ENCODE results near the gene ATP1A2.

Gene ATP1A2

DNA sequence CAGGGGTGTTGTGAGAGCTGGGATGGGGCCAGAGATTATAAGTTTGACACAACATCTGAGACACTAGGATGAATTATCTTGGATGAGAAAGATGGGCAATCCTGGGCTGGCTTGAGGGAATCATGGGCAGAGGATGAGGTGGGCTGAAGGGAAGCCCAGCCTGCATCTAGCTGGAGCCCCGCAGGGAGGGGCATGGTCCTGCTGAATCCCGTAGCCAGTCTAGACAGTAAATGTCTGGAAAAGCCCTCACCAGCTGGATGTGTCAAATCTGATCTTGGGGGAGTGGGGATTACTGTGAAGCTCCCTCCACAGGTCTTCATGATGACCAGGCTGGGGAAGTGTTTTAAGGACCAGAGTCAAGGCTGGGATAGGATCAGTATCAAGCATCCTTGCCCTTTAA, 71.2 kb downstream of the ATP1A2 start:
- DNase-seq, result no peak

- no peak for DNase-seq
These were observed 71.8 kb downstream of the ATP1A2 start for GRCh38 chr1:160187407-160187806.

DNA sequence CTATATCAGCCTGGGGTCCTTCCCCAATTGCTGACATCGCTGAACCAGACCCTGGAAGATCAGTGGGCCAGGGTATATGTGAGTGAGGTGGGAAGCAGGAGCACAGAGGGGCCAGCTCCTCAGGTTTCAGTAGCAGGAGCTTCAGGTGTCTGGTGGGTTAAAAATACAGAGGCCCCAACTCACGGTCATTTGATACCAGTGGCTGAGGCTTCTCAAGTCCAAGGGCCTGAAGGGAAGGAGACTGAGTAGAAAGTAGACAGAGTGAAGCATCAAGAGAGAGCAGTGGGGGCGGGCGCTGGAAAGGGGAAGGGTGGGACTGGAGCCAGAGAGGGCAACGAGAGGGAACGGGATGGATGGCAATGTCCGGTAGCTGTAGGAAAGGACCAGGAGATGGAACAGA, 72.8 kb downstream of the ATP1A2 start:
- DNase-seq, result no peak

DNA sequence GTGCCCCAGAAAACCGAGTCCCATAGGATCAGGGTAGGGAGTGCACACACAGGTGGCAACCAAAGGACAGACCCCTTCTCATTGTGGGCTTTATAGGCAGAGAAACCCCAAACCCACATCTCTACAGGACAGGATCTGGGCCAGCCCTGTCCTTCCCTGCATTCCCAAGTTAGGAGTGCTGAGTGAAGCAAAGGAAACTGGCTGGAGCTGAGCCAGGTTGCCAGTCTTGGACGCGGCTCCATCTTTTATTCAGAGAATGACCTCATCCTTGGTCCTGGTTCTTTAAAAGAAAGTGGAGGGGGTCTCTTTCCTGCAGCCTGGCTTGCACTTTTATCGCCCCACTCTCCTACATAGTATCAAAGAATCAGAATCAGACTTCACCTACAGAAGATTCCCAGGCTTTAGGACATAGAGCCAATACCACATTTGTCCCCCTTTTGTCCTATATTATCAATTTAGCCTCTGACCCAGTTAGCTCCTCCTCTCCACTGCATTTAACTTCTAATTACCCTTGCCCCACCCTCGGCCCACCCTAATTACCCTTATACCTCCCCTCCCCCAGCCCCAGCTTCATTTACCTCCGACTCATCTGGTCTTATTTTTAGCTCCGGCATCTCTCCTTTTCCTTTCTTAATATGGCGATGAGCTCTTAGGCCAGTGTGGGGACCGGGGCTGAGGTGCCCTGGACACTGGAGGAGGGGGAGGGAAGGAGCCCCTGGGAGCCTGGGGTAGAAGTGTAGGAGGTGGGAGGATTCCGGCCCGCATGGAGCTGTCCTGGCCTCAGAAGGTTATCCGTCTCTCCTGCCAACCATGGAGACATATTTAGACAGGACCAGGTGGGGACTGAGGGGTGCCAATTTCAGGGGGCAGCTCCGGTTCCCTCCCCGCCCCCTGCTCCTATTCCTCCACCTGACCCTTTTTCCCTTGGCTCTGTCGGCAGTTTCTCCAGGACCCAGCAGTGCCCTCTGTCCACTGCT, 74.4 kb downstream of the ATP1A2 start, which contains the start of gene CASQ1:
CASQ1 (plus strand) TSS at position 927 of the 977 bp plus-strand sequence. CDS start 177 bp downstream, outside the sequence.
- no peak for DNase-seq

GRCh38 chr1:160191756-160192155, 76.2 kb downstream of the ATP1A2 start:
- DNase-seq, result no peak

GRCh38 chr1:160192234-160192633, 76.7 kb downstream of the ATP1A2 start:
- DNase-seq, result no peak
